Heart left ventricle (tissue), 16 donors: Measurements from ENCODE around the gene RNF133. TPM values are rescaled to one million over a fixed set of nuclear protein-coding genes. Genes with fewer than 3 reads are reported as not detected.
A peak's percentile ranks its signal among the peaks of the same experiment; 100 is the strongest.
"Not testable (repeated sequence)": the region's sequence is repeated elsewhere in the genome, so short reads cannot be mapped to it uniquely, and the experiment has no call there.

ENCODE experiments used
- ATAC-seq, 4 donors: fragments of 200-7000 bp; cut with Tn5 transposase; one replicate each; pipeline ENCODE4 v1.9.1; 2020 to 2022; ENCODE audit warnings: moderate library complexity in 4 of 4, mild to moderate bottlenecking in 3 of 4, moderate number of reproducible peaks in 1 of 4
- DNase-seq, 5 donors: peaks; one replicate each; pipeline ENCODE4 v3.0.0-alpha.2; 2020
- H3K27ac ChIP-seq, 12 donors: fragments of 200-600 bp; sonication (generic) in 4 of 12; one replicate each; pipeline versions ENCODE4 v1.5.0 to v1.8.0; 2016 to 2022; ENCODE audit warnings: mild to moderate bottlenecking in 2 of 12
- H3K27me3 ChIP-seq, 9 donors: fragments of 200-600 bp; sonication (generic) in 2 of 9; one replicate each; pipeline versions ENCODE4 v1.5.1 to v1.8.0; 2016 to 2022; ENCODE audit warnings: mild to moderate bottlenecking in 3 of 9
- H3K36me3 ChIP-seq, 9 donors: fragments of 200-600 bp; sonication (generic) in 2 of 9; one replicate each; pipeline versions ENCODE4 v1.5.0 to v1.8.0; 2018 to 2022; ENCODE audit warnings: mild to moderate bottlenecking in 2 of 9
- H3K4me1 ChIP-seq, 12 donors: fragments of 200-600 bp; sonication (generic) in 4 of 12; one replicate each; pipeline versions ENCODE4 v1.5.0 to v1.8.0; 2016 to 2022; ENCODE audit warnings: mild to moderate bottlenecking in 3 of 12
- H3K4me3 ChIP-seq, 12 donors: fragments of 200-600 bp; sonication (generic) in 4 of 12; one replicate each; pipeline versions ENCODE4 v1.5.0 to v1.8.0; 2017 to 2022; ENCODE audit warnings: mild to moderate bottlenecking in 9 of 12, moderate library complexity in 4 of 12
- H3K9me3 ChIP-seq, 12 donors: fragments of 200-600 bp; sonication (generic) in 4 of 12; one replicate each; pipeline versions ENCODE4 v1.5.0 to v1.8.0; 2016 to 2022; ENCODE audit warnings: mild to moderate bottlenecking in 1 of 12
- POLR2A ChIP-seq, 2 donors: fragments of 450-650 bp; IDR thresholded peaks; one replicate each; pipeline ENCODE4 v1.6.1; 2017; ENCODE audit warnings: antibody characterized with exemption in 2 of 2, mild to moderate bottlenecking in 2 of 2, moderate library complexity in 2 of 2
- WGBS, 4 donors: extraction: QIAGEN DNeasy Blood & Tissue Kit in 2 of 4; methylation state at CpG; one replicate each; pipeline versions ENCODE4 v1.1.5 to v1.1.7; 2013 to 2018; 5-methylcytosine and 5-hydroxymethylcytosine counted together
- intact Hi-C, 10 donors: fragments of 100-400 bp; cut with DNase I; formaldehyde crosslinking; loops; one replicate each; pipeline versions ENCODE4 v1.11.1 to v1.14.2; 2022
- polyA plus RNA-seq, 2 donors: library from polyadenylated mRNA; stranded (reverse); fragments of 200-250 nt; gene quantifications; one replicate each; pipeline ENCODE4 v1.2.3, GENCODE V29; 2013
- total RNA-seq, 9 donors: library from RNA; depleted of rRNA in 2 of 9; stranded (reverse); fragments of >200 nt in 2 of 9; fragmentation: NEBNext Ultra II Directional in 3 of 9; extraction: Animal tissue kit (Norgen Biotek cat#: 25700) in 3 of 9; gene quantifications; one replicate each; pipeline versions ENCODE4 v1.1.0 to v1.2.4, GENCODE V29; 2016 to 2023
- TF ChIP-seq, protein P1 (sequence below), 12 donors: fragments of 200-600 bp; sonication (generic) in 4 of 12; IDR thresholded peaks; one replicate each; pipeline versions ENCODE4 v1.5.0 to v1.8.0; 2018 to 2022; ENCODE audit warnings: antibody characterized with exemption in 12 of 12, mild to moderate bottlenecking in 5 of 12
- donor health status: ischemic (EF 13 %, LVEDD 7.1; RV severe dilation, severe dysfunction).
- donor health status: healthy with polysubstance abuse.
- donor health status: DM: no; HTN: yes; CAD: no.
- donor health status: DM: no; HTN: no; CAD: no.
- donor health status: ischemic (EF 25% LVEDD 6.9; RV normal size, moderate dysfunction).
- donor health status: ischemic (EF 25% LVEDD 5.7; RV mildly dilated, moderate dysfunction).
- donor health status: healthy.
- donor health status: DM: yes; HTN: yes; CAD: no.
- donor health status: ischemic (EF 35%, LVEDD 5.7; RV mildly dilated, moderate dysfunction).
- donor health status: nonischemic (EF 11% LVEDD 7.7; RV severe dilation, severe dysfunction).
- donor health status: DM: yes; HTN: yes; CAD: no.
- donor health status: PGD.
- donor health status: ischemic (EF 29% LVEDD 5.4; RV normal size, mild dysfunction).
- donor health status: nonischemic (EF 23%, LVEDD 6.1; RV moderate dilation, normal function).

The RNF133 gene
- total and polyA plus RNA-seq, 11 donors = 0.06 to 0.69 (median 0.29) TPM; not detected in 4

- no peaks in the 10 kb centered on the region for H3K9me3 ChIP-seq
- TF ChIP-seq POLR2A (IDR thresholded peaks at IDR 0.05) = no peak
- TF ChIP-seq, protein P1, sequence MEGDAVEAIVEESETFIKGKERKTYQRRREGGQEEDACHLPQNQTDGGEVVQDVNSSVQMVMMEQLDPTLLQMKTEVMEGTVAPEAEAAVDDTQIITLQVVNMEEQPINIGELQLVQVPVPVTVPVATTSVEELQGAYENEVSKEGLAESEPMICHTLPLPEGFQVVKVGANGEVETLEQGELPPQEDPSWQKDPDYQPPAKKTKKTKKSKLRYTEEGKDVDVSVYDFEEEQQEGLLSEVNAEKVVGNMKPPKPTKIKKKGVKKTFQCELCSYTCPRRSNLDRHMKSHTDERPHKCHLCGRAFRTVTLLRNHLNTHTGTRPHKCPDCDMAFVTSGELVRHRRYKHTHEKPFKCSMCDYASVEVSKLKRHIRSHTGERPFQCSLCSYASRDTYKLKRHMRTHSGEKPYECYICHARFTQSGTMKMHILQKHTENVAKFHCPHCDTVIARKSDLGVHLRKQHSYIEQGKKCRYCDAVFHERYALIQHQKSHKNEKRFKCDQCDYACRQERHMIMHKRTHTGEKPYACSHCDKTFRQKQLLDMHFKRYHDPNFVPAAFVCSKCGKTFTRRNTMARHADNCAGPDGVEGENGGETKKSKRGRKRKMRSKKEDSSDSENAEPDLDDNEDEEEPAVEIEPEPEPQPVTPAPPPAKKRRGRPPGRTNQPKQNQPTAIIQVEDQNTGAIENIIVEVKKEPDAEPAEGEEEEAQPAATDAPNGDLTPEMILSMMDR (IDR thresholded peaks at IDR 0.05) = no peak
- no peak for DNase-seq
- H3K27me3 ChIP-seq = no peaks in the 10 kb centered on the region
- H3K4me1 ChIP-seq = peaks cover 0 to 5% (median 0%) of the 10 kb centered on the region in 12 donors
- H3K4me3 ChIP-seq = no peak overlapping the region
- intact Hi-C loops = no loop called here
- ATAC-seq = no peak
- 47 to 56% (median 51%) methylated on average over 10 of the region's 10 CpGs for WGBS, 4 donors
- H3K36me3 ChIP-seq = no peaks in the 10 kb centered on the region
- no peak overlapping the region for H3K27ac ChIP-seq
Measured at GRCh38 chr7:122686360-122686878, 12.5 kb downstream of the RNF133 start.

GRCh38 chr7:122684504-122684903 is 14.4 kb downstream of the RNF133 start:
- H3K36me3 ChIP-seq = no peaks in the 10 kb centered on the region
- DNase-seq (no peak), ATAC-seq (no peak)
- TF ChIP-seq, protein P1 (IDR thresholded peaks at IDR 0.05) = no peak
- no peak for TF ChIP-seq POLR2A (IDR thresholded peaks at IDR 0.05)
- no peak overlapping the region for H3K27ac ChIP-seq
- intact Hi-C loops = no loop called here
- peaks cover 0 to 5% (median 0%) of the 10 kb centered on the region in 12 donors for H3K4me1 ChIP-seq
- no peak overlapping the region for H3K4me3 ChIP-seq
- H3K27me3 ChIP-seq = no peaks in the 10 kb centered on the region
- WGBS, 4 donors = 83 to 91% (median 88%) methylated on average over 2 of the region's 2 CpGs
- H3K9me3 ChIP-seq = no peaks in the 10 kb centered on the region

DNA sequence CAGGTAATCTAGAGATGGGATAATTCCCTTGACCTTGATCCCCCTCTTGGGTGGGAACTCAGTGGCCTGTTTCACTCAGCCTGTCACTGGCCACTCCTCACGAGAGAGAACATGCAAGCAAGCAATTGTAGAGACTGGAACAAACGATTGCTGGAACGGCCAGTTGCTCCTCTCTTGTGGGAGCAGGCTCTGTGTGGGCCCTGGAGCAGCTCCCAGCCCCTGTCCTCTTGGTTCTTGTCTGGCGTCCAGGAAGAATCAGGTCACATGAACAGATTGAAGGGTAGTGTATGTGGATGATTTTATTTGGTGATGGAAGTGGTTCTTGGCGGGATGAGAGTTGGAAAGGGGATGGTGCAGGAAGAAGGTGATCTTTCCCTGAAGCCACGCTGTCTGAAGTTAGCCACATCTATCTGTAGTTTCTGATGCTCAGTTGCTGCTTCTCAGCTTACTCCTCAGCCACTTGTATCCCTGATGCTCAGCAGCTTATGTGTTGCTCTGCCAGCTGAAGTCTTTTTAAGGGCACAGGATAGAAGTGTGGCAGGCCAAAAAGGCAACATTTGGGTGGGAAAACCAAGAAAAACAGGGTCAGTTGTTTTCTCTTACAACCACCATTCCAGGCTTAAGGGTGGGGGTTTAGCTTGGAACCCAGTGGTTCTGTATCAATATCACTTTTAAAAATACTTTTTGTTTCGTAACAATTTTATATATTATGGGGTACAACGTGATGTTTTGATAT is 15.9 kb downstream of the RNF133 start:
- Histone ChIP-seq H3K9me3 (no peaks in the 10 kb centered on the region), H3K27ac (no peak overlapping the region), H3K27me3 (no peaks in the 10 kb centered on the region), H3K4me3 (no peak overlapping the region), H3K4me1 (peaks cover 0 to 5% (median 0%) of the 10 kb centered on the region in 12 donors), H3K36me3 (no peaks in the 10 kb centered on the region)
- TF ChIP-seq, protein P1 (IDR thresholded peaks at IDR 0.05) = no peak
- no peak for TF ChIP-seq POLR2A (IDR thresholded peaks at IDR 0.05)
- ATAC-seq (peak; percentile 34 to 69 (median 60)), DNase-seq (no peak)
- WGBS, 4 donors = 63 to 72% (median 65%) methylated on average over 8 of the region's 8 CpGs
- intact Hi-C loops = no loop called here

DNA sequence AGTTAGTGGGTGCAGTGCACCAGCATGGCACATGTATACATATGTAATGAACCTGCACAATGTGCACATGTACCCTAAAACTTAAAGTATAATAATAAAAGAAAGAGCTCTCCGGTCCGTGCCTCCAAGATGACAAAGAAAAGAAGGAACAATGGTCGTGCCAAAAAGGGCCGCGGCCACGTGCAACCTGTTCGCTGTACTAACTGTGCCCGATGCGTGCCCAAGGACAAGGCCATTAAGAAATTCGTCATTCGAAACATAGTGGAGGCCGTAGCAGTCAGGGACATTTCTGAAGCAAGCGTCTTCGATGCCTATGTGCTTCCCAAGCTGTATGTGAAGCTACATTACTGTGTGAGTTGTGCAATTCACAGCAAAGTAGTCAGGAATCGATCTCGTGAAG is 17.7 kb downstream of the RNF133 start:
- H3K4me1 ChIP-seq, H3K9me3 ChIP-seq, DNase-seq, intact Hi-C loops, H3K4me3 ChIP-seq, H3K27me3 ChIP-seq, ATAC-seq, H3K36me3 ChIP-seq, H3K27ac ChIP-seq: not testable (repeated sequence)
- WGBS, 4 donors = 95 to 98% (median 97%) methylated on average over 16 of the region's 16 CpGs
